ENCODE data around the gene RFC4.
A peak's percentile ranks its signal among the peaks of the same experiment; 100 is the strongest.
"Not testable (repeated sequence)": the region's sequence is repeated elsewhere in the genome, so short reads cannot be mapped to it uniquely, and the experiment has no call there.

Gene RFC4

GRCh38 chr3:186826410-186826975 lies 20.2 kb upstream of the RFC4 start:
- H3K4me3 ChIP-seq (ENCODE audit: low read depth, low read length) = peak overlapping the region; percentile 64
- TF ChIP-seq CTCF (IDR thresholded peaks at IDR 0.05; ENCODE audit: insufficient read depth, low read length, missing control alignments) = no peak
- no peak for DNase-seq (ENCODE audit: low read depth, low spot score)
- CTCF ChIA-PET = interaction anchor here (1.0 to 6.0 kb wide), 4 partner anchors 23 to 341 kb away, joined by 4 to 45 read pairs (median 4); no protein-coding TSS in a partner anchor
- POLR2A ChIA-PET = interaction anchor here (1.7 to 1.8 kb wide), 2 partner anchors 42 to 44 kb away, joined by 5 to 6 read pairs; partner anchors contain the start of gene EIF4A2

- no peak for DNase-seq (ENCODE audit: low read depth, low spot score)
- ChIA-PET POLR2A (interaction anchor here (1.8 to 2.4 kb wide), 2 partner anchors 42 to 43 kb away, joined by 6 to 14 read pairs; partner anchors contain the start of gene EIF4A2), CTCF (interaction anchor here (1.0 to 6.0 kb wide), 4 partner anchors 23 to 342 kb away, joined by 4 to 45 read pairs (median 4); no protein-coding TSS in a partner anchor)
- TF ChIP-seq CTCF (IDR thresholded peaks at IDR 0.05; ENCODE audit: insufficient read depth, low read length, missing control alignments) = no peak
- peak overlapping the region; percentile 64 for H3K4me3 ChIP-seq (ENCODE audit: low read depth, low read length)
These were observed 19.7 kb upstream of the RFC4 start for GRCh38 chr3:186825872-186826409.

GRCh38 chr3:186825294-186825821 lies 19.1 kb upstream of the RFC4 start:
- peak overlapping the region; percentile 29 for H3K4me3 ChIP-seq (ENCODE audit: low read depth, low read length)
- ChIA-PET POLR2A (interaction anchor here (2.4 kb wide), 1 partner anchor 42 kb away, joined by 14 read pairs; the partner anchor contains the start of gene EIF4A2), CTCF (interaction anchor here (1.1 to 6.0 kb wide), 5 partner anchors 35 to 340 kb away, joined by 3 to 45 read pairs (median 3); no protein-coding TSS in a partner anchor)
- no peak for DNase-seq (ENCODE audit: low read depth, low spot score)
- TF ChIP-seq CTCF (IDR thresholded peaks at IDR 0.05; ENCODE audit: insufficient read depth, low read length, missing control alignments) = no peak

GRCh38 chr3:186824430-186825139 lies 18.3 kb upstream of the RFC4 start:
- ChIA-PET POLR2A (interaction anchor here (2.4 kb wide), 1 partner anchor 41 kb away, joined by 14 read pairs; the partner anchor contains the start of gene EIF4A2), CTCF (interaction anchor here (0.8 to 6.0 kb wide), 6 partner anchors 34 to 891 kb away, joined by 3 to 45 read pairs (median 3); no protein-coding TSS in a partner anchor)
- DNase-seq (ENCODE audit: low read depth, low spot score) = no peak
- TF ChIP-seq CTCF (IDR thresholded peaks at IDR 0.05; ENCODE audit: insufficient read depth, low read length, missing control alignments) = no peak
- H3K4me3 ChIP-seq (ENCODE audit: low read depth, low read length) = peak overlapping the region; percentile 29; the same call in 1 of the 2 replicates

GRCh38 chr3:186823386-186823785 lies 17.1 kb upstream of the RFC4 start:
- no peak for TF ChIP-seq CTCF (IDR thresholded peaks at IDR 0.05; ENCODE audit: insufficient read depth, low read length, missing control alignments)
- no peak for DNase-seq (ENCODE audit: low read depth, low spot score)
- ChIA-PET POLR2A (no interaction called here), CTCF (interaction anchor here (0.5 to 6.0 kb wide), 3 partner anchors 20 to 316 kb away, joined by 3 to 45 read pairs (median 6); partner anchors contain the start of gene RPL39L)
- H3K4me3 ChIP-seq (ENCODE audit: low read depth, low read length) = no peak overlapping the region

GRCh38 chr3:186822388-186822759 lies 16.1 kb upstream of the RFC4 start:
- ChIA-PET CTCF (interaction anchor here (0.8 to 6.7 kb wide), 26 partner anchors 10 to 879 kb away, joined by 3 to 140 read pairs (median 5); partner anchors contain the start of genes AHSG, EIF4A2, RFC4 and ST6GAL1), POLR2A (interaction anchor here (1.7 to 4.2 kb wide), 2 partner anchors 38 to 205 kb away, joined by 11 to 20 read pairs; partner anchors contain the start of gene EIF4A2)
- H3K4me3 ChIP-seq (ENCODE audit: low read depth, low read length); DNase-seq (ENCODE audit: low read depth, low spot score): not testable (repeated sequence)

All from AG04449 (cell line).